GM18907 (cell line): Measurements from ENCODE around the gene TMTC4.
"Not testable (repeated sequence)": the region's sequence is repeated elsewhere in the genome, so short reads cannot be mapped to it uniquely, and the experiment has no call there.

Experiments
- ATAC-seq: cut with Tn5 transposase; IDR thresholded peaks from one replicate; pipeline ENCODE4 v1.9.1; 2021; ENCODE audit warnings: mild to moderate bottlenecking, moderate library complexity; ENCODE audit not compliant: unreplicated experiment

Gene TMTC4

DNA sequence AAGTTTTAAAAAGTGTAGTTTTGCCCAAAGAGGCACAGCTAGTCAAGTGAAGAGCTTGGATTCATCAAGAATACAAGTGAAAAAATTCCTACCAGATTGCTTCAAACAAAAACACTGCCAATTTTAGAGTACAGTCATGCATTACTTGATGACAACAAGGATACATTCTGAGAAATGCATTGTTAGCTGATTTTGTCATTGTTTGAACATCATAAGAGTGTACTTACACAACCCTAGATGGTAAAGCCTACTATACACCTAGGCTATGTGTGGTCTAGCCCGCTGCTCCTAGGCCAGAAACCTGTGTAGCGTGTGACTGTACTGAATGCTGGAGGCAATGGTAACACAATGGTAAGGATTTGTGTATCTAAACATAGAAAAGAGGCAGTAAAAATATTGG, 41.1 kb downstream of the TMTC4 start:
- ATAC-seq = no peak

DNA sequence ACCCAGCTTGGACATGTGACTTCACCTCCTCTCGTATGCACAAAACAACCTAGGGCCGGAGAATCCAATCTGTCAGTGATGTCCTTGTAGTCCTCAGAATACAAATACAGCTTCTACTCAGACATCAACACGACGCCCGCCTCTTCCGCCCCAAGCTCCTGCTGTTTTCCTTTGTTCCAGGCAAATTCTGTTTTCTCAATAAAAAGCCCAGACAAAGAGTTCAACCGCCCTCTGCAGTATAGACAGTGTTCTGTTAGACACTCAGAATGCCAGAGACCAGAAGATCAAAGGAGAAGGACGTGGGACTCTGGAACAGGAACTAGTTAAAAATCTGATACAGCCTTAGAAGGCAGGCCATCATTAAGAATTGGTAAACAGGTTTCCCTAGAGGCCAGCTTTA, 44.0 kb downstream of the TMTC4 start:
- no peak for ATAC-seq

DNA sequence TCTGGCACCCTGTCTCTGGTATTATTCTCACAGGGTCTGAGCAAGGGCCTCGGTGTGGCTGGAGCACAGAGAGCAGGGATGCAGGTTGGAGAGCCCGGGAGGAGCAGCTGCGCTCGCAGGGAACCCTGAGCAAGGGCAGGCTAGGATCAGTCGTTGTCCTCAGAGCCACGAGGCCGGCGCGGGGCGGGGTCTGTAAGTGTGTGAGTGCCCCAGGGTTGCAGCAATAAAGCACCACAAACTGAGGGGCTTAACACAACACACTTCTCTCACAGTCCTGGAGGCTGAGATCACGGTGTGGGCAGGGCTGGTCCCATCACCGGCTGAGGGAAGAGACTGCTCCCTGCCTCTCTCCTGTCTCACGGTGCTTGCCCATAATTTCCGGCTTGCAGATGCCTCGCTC, 47.5 kb downstream of the TMTC4 start:
- no peak for ATAC-seq

DNA sequence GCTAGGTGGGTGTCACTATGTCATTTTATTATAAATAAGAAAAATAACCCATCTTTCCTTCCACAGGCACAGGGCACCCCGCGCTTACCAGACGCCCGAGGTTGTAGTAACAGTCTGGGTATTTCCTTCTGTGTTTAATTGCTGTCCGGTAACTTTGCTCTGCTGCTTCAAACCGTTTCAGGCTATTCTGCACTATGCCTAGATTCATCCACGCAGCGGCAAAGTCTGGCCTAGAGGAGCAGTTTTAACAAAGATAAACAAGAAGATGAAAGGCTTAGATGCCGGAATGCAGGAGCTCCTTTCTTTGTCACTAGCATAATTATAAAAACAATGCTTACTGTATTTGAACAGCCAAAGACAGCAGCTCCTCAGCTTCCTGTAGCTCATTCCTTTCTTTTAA, 49.1 kb downstream of the TMTC4 start:
- ATAC-seq = no peak

DNA sequence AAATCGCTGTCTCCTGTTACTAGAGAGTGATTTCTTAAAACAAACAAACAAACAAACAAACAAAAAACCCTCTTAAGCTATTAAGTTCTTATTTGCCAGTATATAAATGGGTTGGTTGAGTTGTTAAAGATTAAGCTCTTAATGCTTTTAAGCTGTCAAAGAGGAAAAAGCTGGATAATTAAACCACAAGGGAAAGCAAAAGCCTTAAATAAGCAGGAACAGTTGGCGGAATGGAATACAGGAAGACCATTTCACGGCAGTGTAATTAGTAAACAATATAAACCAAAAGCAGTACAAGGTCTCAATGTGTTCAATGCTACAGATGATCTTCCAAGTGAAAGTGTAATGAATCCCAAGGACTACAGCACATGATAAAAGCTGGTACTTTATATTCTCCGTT, 53.8 kb downstream of the TMTC4 start:
- no peak for ATAC-seq

DNA sequence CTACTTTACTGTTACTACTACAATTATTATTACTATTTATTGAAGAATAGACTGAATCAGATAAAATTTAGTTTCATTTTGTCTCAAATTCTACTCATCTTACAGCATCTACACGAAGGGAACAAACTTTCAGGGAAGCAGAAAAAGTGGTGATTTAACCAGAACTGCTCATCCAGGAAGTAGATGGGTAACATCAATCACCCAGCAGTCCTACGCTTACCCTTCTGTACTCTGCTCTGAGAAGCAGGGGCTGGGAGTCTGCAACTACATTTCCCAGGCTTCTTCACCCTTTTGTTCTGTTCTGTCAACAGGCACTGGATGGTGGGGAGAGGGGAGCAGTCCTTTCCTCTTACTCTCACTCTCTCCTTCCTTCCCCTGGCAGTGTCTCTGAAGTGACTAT, 54.7 kb downstream of the TMTC4 start:
- no peak for ATAC-seq

DNA sequence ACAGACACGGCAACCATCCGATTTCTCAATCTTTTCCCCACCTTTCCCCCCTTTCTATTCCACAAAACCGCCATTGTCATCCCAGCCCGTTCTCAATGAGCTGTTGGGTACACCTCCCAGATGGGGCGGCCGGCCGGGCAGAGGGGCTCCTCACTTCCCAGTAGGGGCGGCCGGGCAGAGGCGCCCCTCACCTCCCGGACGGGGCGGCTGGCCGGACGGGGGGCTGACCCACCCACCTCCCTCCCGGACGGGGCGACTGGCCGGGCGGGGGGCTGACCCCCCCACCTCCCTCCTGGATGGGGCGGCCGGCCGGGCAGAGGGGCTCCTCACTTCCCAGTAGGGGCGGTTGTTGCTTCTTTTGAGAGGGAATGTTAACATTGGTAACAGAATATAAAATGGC, 55.7 kb downstream of the TMTC4 start:
- ATAC-seq = not testable (repeated sequence)

DNA sequence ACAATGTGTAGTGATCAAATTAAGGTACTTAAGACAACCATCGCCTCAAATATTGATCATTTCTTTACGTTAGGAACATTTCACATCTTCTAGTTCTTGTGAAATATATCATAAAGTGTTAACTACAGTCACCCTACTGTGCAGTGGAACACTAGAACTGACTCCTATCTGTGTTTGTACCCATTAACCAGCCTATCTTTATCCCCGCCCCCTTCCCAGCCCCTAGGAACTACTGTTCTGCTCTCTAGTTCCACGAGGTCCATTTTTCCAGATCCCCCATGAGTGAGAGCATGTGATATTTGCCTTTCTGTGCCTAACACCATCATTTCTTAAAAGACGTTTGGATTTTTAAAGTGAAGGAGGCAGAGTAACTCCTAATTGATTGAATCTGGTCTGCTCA, 61.6 kb downstream of the TMTC4 start:
- ATAC-seq = no peak

DNA sequence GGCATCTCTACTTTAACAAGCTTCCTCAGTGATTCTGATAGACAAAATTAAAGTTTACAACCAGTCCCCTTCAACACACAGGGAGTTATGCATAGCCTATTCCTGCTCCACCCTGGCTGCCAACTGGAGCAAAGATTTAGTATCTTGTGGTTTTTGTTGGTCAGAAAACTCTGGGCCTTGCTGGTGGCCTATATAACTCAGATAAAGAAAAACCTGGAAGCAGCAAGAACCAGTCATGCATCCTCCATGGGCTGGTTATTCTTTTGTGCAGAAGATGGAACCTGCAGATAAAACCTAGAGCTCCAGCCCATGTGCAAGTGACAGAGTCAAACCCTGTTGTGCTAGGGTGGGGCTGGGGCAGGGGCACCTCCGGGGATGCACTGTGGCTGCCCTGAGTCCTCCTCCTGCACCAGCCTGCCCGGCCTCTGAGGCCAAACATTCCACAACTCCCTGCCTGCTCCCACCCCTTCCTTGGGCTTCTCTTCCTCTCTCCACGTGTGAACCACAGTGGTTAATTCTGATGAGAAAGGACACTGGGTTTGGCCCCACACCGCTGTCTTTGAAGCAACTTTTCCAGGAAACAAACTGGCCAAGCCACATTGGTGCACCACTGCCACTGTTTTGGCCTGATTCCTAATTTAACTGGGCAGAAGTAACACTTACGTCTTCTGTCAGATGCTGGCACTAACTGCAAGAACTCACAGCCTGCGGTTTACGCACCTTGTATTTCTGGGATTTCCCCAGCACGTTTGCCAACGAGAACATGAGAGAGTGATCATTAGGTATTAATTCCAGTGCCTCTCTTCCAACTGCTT, 62.7 kb downstream of the TMTC4 start:
- ATAC-seq = no peak

DNA sequence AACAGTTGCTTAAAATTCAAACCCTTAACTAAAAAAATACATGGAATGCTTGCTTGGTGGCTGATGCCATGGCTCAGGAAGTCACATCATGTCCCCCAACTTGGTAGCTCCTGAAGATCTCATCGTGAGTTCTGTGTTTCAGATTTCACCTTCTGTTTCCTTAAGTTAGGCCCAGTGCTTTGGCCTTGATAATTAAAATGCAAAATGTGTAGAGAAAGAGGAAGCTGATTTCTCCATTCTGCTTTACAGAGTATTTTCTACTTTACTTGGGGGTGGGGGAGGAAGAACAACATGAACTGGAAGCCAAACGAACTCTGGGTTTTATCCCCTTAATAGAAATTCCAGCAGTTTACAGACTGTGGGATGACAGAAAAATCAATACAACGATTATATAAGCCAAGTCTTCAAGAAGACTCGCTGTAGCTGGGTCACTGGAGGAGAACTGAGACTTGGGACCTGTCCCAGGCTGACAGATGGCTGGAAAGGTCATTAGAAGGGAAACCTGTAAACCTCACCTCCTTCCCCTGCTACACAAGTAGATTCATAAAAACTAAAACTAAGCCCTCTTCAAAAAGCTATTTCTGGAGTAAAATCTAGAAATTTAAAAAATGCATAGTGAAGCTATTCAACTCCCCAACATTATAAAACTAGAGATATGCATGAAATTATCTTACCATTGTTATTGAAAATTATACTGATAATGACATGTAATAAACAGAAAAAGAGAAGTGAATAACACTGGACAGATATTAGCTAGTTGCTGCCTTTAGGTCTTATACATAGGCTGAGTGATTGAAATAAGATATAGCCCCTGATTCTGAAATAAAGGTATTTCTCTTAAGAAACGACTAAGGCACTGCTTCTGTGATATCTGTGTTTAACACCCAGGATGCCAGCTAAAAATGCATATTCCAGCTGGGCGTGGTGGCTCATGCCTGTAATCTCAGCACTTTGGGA, 63.9 kb downstream of the TMTC4 start:
- peak; percentile 40 for ATAC-seq

DNA sequence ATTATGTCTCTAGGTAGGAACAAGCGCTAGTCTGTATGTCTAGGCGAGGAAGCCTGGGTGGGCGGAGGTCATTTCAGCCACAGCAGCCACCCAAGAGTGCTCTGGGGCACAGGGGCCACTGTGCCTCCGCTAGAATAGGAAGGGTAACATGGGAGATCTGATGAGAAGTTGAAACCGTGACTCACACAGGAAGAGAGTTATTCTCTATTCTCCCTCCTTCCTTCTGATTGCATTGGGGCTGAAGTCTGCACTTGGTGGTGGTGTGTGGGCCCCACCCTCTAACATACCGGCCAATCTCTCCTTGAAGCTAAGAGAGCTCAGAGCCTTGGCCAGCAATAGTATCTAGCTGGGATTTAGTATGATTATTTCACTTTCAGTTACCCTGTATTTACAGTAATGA, 65.7 kb downstream of the TMTC4 start:
- ATAC-seq = peak; percentile 89

DNA sequence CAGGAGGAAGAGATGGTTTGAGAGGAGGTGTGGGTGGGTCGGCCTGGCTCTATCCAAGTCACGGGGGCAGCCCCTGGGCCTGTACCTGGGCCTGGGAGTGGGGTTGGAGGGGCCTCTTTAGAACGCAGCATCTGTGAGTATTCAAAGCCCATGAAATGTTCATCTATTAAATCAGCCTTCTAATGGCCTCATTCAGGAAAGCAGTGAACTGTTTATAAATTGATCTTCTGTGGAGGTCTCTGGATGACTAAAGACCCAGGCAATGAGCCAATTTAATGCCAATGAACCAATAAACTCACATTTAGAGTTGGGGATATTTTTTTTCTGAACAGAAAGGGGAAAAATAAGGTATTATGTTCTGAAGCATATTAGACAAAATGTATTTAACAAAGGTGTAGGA, 66.1 kb downstream of the TMTC4 start:
- ATAC-seq = no peak

DNA sequence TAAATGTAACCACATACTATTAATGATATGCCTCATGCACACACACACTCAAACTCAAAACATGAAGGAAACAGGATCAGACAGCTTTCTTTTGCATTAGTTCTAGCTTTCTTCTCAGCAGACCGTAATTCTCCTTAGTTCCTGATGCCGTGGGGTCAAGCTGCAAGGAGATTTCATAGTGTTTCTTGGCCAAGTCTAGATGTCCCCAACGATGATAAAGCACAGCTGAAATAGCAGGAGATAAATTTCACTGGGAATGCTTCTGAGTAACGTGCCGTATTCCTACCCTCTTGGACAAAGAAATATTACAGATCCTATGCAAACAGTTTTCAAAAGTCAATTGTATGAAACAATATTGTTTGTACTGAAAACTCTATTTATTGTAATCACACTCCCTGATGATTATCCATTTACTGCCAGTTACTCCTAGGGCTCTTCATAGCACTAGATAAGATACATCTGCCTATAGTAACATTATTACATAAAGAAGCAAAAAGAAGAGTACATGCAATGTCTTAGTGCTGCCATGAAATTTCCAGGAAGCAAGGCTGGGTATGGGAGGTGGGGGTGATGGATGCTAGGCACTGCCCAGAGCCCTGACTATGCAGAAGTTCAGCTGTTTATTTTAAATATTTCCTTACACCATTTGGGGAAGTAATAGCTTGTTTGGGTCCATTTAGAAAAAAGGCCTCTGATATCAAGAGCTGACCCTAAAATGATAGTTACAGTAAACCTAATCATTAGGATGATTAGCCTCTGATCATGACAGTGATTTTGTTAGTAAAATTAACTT, 69.5 kb downstream of the TMTC4 start:
- no peak for ATAC-seq

DNA sequence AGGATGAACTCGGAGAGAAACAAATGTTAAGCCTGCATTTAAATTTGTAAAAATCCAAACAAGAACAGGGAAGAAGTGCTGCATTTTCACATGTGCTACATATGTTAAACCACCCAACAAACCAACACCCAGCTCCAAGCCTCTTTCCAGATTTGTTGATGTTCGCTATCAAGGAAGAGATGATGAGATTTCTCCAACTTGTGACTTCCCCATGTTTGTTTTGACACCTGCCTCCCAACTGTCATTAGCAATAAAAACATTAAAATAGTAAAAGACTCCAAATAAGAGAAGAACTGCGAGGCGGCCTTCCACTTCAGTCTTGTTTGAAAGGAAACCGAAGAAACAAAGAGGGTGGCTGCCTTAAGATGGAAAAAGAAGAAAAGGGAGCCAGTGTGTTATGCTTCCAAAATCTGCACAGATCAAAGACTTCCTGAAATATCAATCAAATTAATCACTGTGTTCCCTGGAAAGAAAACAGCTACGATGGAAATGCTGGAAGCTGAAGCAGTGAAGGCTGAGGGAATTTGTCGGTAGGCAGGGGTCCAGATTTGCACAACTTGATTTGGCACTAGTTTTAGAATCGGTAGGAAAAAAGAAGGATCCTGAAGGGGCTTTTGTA, 72.0 kb downstream of the TMTC4 start:
- no peak for ATAC-seq

DNA sequence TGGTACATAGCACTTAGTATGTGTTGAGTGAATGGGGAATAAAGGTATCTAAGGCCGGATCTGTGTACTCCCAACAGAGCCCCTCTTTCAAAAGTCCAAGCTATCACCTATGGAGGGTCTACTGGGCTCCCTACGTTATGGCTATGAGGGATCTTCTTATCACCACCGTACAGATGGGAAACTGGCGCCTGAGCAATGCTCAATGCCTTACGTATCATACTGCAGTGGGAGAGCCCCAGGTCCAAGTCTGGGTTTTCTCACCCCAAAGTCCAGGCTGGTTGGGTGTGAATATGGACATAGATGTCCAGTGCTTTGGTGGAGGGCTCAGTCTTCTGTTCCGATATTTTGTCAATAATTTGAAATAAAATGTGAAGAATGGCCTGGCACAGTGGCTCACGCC, 72.9 kb downstream of the TMTC4 start:
- no peak for ATAC-seq

DNA sequence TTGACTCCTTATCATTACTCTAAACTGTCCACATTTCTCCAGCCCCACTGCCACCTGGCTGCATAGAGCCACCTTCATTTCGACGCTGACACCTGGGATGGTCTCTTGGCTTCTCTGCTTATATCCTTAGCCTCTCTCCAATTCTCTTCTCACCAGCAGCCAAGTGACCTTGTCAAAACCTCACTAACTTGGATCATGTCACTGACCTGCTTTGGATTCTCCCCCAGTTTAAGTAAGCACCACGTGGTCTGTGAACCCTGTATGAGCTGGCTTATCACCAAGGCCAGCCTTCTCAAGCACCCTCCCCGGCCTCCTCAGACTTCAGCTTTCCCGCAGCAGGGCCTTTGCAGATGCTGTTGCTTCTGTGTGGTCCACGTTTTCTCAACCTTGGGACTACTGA, 73.7 kb downstream of the TMTC4 start:
- no peak for ATAC-seq

DNA sequence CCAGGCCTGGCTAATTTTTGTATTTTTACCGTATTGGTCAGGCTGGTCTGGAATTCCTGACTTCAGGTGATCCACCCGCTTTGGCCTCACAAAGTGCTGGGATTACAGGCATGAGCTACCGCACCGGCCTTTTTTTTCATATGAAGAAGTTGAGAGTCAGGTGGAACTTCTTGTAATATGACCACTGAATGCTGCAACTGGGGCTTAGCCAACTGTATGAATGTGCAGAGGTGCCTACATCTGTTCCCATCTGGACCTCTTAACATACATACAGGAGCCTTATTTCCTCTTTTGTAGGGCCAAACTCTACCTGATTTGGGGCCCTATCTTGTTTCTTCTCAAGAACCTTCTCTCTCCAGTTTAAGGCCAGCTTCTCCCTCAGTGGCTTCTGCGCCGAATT, 74.1 kb downstream of the TMTC4 start:
- no peak for ATAC-seq

DNA sequence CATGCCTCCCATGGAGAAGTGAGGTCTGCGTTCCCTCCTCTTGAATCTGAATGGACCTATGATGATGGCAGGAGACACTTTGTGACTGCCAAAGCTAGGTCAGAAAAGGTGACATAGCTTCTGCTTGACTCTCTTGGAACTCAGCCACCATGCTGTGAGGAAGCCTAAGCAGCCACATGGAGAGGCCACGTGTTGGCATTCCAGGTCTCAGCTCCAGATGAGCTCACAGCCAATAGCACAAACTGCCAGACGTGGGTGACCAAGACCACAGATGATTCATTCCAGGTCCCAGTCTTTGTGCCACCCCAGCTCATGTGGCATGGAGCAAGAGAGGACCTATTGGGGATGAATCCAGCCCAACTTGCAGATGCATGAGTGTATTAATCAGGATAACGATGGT, 77.3 kb downstream of the TMTC4 start:
- ATAC-seq = no peak

DNA sequence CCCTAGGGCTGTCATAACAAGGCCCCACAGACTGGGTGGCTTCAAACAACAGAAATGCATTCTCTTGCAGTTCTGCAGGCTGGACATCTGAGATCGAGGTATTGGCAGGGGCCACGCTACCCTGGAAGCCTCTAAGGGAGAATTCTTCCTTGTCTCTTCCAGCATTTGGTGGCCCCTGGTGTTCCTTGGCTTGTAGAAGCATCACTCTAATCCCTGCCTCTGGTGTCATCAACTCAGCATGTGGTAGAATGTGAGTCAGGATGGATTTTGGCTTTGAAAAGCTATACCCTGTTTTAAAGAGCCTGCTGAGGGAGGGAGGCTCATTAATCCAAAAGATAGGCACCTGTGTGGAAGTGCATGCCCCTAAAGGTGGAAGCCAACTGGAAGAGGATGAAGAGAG, 78.1 kb downstream of the TMTC4 start:
- ATAC-seq = no peak

DNA sequence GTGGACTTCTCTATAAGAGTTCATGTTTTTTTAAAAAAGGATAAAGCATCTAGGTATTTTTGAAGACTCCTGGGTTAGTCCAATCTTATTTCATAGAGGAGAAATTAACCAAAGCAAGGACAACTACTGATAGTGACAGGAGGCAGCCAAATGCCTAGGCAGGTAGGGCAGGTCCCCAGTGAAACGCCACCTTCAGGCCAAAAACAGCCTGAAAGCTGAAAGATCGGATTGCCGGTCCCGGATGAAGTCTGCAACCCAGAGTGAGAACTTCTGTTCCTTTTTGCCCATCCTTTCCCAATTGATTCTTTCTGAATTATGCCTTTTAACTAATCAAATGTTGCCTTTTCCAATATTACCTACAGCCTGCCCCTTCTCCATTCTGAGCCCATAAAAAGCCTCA, 79.9 kb downstream of the TMTC4 start:
- no peak for ATAC-seq

DNA sequence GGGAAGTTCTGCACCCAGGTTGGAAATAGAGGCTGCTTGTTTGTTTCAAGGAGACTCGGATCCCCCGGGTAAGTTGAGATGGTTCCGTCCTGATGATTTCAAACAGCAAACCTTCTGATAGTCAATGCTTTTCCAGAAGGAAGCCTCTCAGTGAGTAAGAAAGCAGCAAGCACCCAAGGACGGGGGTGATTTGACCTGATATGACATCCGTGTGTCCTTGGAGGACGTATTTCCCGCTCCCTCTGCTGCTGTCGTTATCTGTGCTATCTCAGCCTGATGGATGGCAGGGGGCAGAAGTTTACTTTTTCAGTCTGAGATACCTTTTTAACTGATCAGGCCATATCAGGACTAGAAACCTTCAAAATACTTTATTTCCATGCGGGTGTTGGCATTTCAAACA, 80.3 kb downstream of the TMTC4 start:
- no peak for ATAC-seq
